NCI-H2107 treated with DMSO at 0.1 percent for 48 hours (cell line): ENCODE results near the gene CAPN2.
"Not testable (repeated sequence)": the region's sequence is repeated elsewhere in the genome, so short reads cannot be mapped to it uniquely, and the experiment has no call there.

Experiments used
- DNase-seq: peaks from one replicate; lab custom pipeline; 2025; ENCODE audit not compliant: unreplicated experiment; lab: John Stamatoyannopoulos, UW

Gene CAPN2

DNA sequence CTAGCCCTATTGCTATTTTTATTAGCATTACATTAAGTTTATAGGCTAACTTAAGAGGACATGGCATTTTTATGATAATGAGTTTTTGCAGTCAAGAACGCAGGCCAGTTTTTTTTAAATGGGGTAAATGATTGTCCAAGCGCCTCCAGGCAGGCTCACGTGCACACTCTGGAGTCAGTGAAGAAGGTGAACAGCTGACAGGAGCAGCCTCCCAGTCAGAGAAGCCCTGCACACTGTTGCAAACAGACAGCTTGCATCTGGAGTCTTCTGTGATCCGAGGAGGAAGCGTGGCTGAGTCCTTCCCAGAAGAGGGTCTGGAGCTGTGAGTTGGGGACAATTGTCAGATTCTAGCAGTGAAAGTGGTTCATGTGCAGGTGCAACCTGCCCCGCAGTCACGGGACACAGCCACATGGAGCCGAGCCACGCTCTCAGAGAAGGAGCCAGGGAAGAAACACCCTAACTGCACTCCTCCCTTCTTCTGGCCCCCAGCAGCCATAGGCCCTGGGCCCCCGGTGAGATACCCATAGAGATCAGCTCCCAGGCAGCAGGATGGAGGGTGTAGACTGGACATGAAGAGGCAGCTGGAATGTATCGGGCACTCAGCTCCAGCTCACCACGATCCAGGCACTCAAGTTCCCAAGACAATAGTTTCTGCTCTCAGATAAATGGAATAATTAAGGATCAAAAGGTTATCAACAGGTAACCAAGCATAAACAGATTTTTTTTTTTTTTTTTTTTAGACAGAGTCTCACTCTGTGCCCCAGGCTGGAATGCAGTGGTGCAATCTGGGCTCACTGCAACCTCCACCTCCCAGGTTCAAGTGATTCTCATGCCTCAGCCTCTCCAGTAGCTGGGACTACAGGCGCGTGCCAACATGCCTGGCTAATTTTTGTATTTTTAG lies 26.4 kb downstream of the CAPN2 start:
- peak; percentile 44 for DNase-seq

DNA sequence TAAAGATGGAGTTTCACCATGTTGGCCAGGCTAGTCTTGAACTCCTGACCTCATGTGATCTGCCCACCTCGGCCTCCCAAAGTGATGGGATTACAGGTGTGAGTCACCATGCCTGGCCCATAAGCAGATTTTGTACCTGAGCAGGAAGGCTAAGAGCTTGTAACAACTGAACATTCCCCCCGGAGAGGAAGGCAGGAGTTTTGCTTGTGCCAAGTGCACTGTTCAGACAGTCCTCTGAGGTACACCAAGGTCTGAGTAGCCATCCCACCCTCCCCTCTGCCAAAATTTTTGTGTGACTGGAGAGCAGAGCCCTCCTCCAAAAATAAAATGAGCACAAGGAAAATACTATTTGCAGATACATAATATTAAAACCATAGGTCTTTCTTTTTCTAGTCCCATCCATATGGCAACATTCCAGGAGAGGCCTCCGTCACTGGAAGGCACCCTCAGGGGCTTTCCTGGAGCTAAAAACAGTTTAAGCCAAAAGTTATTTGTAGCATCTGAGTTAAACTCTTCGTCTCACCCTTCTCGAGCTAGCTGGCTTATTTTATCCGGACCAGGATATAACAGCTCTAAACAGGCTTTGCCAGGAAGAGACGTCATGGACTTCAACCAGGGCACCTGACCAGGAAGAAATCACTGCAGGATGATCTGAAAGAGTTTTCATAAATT lies 27.2 kb downstream of the CAPN2 start:
- DNase-seq = no peak

DNA sequence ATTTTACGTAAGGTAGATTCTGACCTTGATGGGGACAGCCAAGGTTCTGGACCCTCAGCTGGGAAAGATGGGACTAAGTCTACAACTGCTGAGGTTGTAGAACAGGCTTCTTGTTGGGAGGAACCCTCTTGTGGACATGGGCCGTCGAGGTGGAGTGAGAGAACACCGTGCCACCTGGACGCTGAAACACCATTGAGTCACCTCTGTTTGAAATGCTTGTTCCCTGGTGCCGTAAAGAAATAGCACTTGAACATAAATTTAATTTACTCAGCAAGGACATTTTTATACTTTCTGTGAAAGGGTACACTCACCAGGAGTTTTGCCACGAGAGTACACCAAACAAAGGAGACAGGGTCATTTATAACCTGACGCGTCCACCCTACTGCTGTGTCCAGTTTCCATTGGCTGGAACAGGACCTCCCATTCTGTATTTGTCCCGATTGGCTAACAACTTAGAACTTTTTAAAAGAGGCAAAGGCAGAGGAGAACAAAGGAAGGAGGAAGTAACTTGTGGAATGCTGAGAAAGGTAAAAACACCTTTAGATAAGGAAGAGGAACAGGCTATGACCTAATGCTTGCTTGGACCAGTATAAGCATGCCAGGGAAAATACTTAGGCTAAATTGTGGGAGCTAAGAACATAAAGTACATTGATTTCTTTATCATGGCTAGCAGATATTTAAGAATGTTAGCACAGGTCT lies 27.8 kb downstream of the CAPN2 start:
- not testable (repeated sequence) for DNase-seq

DNA sequence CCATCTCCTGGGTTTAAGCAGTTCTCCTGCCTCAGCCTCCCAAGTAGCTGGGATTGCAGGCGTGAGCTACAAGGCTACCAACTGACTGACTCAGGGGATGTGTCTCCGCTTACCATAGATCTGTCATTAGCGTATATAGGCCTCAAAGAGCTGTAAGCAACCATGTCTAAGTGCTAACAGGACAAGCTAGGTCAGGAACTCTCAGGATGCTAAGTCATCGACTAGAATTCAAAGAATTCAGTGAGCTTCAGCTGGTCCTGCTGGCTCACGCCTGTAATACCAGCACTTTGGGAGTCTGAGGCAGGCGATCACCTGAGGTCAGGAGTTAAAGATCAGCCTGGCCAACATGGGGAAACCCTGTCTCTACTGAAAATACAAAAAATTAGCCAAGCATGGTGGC lies 29.5 kb downstream of the CAPN2 start:
- no peak for DNase-seq

DNA sequence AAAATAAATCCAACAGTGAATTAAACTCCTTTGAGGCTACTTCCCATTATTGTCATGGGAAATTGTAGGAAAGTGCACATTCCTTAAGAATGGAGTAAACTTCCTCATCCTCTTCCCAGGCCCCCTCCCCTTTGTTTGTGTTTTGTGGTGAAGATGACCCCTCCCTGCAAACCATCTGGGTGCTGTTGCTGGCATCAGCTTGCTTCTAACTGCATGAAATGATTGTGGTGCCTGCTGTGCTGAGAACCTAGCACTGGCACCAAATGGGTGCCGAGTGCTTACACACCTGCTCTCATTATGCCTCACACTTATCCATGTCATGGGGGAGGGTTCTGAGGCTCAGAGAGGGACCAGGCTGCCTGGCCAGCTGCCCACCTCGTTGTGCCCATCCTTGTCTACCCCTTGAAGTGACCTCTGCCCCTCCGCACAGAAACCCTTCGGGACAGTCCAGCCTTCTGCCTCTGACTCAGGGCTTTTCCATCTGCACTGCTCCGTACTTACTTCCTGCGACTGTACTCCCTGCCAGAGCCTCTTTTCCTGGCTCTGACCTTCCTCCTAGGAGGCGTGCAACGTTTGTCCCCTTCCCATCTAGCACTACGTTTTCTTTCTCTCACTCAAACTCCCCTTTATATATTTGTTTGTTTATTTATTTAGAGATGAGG lies 30.6 kb downstream of the CAPN2 start:
- DNase-seq = peak; percentile 86

DNA sequence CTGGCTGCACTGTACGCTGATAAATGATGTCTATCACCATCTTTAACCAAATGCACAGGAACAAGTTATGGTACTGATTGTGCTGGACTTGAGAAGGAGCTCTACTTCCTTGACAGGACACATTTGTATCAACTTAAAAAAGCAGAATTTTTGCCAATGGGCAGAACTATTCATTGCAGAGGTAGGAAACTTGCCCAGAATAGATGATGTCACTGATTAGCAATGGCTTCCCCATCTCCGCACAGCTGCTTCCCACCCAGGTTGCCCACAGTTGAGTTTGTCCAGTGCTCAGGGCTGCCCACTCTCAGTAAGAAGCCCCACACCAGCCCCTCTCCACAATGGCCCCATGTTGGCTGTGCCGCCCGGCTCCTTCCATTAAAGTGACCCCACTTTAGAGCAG lies 33.4 kb downstream of the CAPN2 start:
- DNase-seq = no peak

DNA sequence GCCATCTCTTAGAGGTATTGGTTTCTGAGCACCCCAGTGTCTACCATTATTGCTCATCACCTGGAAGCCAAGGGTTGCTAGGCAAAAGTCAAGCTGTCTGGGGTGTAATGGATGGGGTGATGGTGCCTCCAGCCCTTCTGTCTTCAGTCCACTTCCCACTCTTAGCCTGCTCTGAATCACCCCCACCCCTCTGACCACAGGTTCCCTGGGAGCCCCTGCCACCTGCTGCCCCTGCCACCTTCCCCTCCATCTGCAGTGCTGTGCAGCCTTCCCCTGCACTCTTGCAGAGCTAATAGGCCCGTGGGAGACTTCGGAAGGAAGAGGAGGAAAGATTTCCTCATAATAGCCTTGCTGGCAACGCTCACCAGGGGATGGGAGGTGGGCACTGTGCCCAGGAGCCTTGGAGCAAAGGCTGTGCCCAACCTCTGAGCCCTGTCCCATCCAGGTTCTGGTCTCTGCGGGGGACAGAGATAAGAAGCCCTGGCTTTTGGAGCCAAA lies 35.5 kb downstream of the CAPN2 start:
- no peak for DNase-seq

DNA sequence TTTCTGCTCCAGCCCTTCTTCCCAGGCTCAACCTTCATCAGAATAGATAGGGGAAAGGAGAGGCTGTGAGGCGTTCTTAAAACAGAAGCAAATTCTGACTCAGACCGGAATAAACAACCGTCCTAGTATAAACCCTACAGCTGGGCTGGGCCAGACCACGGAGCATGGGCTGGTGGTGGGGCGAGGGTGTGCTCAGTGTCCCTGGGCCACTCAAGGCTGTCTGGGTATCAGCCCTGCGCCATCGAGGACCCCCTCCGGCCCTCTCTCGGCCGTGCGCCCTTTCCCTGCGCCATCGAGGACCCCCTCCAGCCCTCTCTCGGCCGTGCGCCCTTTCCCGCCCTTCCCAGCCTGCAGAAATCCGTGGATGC lies 36.0 kb downstream of the CAPN2 start:
- DNase-seq = no peak

DNA sequence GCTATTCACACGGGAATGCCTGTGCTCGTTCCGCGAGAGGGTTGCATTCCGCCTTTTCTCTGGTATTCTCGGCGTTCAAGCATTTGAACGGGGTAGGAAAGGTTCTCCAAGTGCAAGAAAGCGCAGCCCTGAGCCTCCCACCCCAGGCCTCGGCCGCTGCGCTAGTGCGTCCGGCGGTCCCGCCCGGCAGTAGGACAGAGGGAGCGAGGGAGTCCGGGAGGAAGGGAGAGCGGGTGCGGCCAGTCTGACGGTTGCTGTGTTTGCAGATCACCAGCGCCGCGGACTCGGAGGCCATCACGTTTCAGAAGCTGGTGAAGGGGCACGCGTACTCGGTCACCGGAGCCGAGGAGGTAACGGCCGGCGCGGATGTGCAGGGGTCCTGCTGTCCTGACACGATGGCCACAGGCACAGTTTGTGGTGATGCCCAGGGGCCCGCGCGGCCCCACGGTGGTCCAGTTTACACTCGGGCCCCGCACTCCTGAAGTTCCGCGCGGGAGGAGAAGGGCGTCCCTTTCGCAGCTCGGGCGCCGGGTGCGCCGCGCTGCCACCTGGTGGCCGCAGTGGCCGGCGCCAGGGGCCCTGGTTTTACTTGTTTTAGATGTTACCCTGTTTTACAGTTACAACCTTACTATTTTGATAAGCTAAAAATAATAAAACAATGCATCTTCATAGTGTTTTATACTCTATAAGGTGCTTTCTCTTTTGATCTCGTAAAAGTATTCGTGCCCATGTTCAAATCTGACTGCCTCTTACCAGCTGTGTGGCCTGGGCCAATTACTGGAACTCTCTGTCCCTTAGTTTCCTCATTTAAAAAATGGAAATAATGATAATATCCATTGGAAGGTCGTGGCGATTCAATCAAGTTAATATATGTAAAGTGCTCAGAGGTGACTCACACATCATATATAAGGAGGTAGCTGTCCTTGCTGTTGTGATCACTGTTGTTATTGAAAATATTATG lies 36.7 kb downstream of the CAPN2 start:
- no peak for DNase-seq

DNA sequence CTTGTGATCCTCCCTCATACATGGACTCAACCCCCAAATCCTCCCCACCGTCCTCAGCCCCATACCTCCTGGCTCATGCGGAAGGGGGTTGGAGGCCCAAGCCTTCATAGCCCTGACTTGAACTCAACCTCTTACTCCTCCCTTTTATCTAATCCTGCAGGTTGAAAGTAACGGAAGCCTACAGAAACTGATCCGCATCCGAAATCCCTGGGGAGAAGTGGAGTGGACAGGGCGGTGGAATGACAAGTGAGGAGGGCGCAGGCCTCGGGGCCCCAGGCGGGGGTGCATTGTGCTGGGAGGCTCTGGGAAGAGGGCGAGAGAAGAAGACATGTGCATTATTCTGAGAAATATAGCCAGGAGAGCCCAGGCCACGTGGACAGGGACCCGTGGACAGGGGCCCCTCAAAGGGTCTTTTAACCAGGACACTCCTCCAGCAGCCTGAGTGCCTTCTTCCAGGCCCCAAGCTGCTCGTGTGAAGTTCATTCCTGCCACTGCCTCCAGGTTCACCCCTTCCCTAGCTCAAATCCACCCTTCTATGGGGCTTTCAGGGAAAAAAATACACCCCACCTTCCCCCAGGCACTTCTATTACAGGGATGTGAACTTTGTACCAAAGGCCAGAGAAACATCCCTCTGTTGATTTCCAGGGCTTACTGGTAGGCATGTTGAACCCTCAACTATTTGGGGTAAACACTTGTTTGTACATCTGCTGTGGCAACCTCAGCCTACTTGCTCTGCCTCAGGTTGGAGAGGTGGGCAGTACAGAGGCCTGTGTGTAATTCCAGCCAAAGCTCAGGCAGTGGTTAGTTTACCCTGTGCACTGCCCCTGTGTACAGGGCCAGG lies 38.6 kb downstream of the CAPN2 start:
- no peak for DNase-seq

DNA sequence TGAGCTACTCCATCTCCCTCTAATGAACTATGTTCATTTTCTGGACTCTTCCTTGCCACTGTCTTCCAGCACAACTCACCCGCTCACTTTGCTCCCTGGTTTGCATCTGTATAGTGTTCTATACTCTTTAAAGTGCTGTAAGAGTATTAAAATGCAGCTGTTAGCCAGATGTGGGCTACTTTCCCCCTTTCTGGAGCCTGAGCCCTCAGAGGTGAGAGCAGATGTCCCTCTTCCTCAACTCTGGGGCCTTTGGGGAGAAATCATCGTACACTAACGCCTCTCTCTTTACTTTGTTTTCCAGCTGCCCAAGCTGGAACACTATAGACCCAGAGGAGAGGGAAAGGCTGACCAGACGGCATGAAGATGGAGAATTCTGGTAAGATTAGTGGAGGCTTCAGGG lies 39.4 kb downstream of the CAPN2 start:
- no peak for DNase-seq

DNA sequence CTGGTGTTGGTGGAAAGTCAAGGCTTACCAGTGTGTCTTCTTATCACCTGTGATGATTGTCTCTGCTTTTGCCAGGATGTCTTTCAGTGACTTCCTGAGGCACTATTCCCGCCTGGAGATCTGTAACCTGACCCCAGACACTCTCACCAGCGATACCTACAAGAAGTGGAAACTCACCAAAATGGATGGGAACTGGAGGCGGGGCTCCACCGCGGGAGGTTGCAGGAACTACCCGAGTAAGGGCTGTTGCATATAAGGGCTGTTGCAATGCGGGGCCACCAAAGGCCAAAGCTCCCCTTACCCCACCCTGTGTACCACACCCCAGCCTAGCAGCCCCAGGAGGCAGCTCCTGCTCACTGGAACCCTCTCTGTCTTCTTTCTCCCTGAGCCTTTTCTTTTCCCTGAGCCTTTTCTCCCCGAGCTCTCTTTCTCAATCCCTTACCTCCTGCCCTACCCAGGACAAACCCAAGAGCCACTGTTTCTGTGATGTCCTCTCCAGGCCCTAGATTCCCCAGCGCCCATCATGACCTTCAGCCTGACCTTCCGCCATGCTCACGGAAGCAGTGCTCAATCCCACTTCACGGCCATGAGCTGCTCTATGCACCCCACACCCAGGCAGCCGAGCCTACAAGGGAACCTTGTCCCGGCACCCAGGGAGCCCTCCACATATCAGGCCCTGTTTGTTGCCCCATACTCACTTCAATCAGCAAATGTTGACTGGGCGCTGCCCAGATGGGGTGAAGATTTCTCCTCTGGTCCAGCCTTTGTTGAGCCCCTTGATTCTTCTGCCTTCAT lies 40.6 kb downstream of the CAPN2 start:
- peak; percentile 41 for DNase-seq

DNA sequence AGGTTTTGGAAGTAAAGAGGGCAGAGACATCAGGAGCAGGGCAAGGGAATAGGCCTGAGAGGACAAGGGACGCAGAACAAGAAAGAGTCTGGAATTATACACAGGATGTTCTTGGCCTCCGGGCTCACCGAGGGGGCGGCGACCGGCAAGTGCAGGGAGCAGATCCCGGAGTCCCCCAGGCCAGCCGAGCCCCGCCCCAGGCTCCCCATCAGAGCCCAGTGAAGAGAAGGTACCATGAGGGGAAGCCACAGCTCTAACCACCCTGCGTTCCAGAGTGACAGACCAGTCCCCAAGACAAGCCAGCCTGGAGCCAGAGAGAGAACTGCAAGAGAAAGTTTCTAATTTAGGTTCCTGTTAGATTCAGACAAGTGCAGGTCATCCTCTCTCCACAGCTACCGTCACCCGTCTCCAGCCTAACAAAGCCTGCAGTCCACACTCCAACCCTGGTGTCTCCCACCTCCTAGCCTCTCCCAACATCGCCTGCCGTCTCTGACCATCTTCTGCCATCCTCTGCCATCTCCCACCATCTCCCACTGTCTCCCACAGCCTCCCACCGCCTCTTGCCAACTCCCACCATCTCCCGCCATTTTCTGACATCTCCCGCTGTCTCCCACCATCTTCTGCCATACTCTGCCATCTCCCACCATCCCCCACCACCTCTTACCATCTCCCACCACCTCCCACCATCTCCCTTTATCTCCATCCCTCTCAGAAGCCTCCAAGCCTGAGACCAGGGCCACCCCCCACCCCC lies 42.5 kb downstream of the CAPN2 start:
- DNase-seq = no peak

DNA sequence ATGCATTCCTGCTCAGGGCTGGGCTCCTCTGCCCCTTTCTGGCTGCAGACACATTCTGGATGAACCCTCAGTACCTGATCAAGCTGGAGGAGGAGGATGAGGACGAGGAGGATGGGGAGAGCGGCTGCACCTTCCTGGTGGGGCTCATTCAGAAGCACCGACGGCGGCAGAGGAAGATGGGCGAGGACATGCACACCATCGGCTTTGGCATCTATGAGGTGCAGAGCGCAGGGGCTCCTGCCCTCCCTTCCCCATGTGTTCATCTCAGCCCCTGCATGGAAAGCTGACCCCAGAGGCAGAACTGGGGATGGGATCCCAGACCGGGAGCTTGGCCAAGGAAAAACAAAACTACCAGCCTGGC lies 43.1 kb downstream of the CAPN2 start:
- no peak for DNase-seq

DNA sequence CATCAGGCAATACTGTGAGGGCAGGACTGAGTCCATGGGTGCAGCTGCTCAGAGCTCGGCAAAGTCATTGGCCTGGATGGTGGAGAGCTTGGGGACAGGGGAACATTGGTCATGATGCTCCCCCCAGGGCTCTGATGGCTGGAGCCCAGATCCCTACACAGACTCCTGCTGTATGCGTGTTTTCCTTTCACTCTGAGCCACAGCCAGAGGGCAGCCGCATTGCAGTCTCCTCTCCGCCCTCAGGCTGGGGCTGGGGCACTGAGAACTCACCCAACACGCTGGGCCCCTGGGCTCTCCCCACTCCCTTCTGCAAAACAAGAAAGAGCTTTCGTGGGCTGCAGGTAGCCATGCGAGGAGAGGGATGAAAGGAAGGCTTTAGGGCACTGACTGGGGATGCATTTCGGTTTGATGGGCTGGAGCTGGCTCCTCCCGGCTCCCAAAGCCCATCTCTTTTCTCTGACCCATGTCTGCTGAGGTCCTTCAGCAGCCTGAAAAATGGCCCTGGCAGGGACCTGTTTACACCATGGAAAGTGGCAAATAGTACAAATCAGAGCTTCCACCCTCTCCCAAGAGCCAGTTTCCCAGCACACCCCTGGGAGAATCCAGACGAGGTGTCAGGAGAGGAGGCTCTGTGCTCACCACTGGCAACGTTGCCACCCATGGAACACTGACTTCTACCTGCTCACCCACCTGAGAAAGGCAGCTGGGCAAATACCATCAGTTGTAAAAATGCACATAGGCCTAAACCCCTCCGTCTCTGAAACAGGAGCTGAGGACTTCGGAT lies 43.8 kb downstream of the CAPN2 start:
- no peak for DNase-seq

DNA sequence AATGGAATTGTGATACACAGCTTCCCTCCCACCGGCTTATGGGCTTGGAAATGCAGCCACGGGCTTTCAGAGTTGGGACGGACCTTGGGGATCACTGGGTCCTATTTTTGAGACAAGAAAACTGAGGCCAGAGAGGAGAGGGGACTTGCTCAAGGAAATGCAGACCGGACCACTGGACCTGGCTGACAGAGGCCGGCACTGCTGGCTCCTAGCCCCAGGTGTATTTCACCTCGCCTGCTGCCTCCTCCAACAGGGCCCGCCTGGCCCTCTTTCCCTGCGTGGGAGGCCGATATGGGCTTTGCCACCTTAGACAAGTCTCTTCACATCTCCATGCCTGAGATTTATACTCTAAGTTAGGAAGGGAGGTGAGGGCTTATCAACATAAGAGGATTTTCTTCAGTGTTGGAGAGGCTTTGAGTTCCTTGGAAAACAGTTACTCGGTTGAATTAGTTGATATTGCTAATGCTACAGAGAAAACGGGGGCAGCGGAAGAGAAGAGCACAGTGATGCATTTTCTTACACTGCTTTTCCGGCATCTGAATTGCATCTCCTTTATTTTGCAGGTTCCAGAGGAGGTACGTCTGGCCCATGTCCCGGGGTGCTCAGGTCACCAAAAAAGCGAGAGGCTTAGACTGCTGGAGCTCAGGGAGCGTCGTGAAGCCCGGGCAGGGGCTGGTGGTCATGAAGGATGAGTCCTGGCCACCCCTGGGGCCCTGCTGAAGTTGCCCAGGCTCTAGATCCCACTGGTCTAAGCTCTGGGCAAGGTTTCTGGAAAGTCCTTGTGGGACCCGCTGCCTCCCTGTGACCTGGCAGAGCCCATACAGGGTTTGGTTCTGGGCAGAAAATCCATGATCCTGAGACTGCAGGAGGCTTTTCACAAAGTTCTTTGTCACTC lies 44.7 kb downstream of the CAPN2 start:
- DNase-seq = no peak
